AG08395 (cell line): ENCODE measurements around the gene MCL1.
"Not testable (repeated sequence)": the region's sequence is repeated elsewhere in the genome, so short reads cannot be mapped to it uniquely, and the experiment has no call there.

ENCODE experiments used
- DNase-seq: peaks from one replicate; pipeline ENCODE4 v3.0.0; 2012; ENCODE audit warnings: mixed read lengths, low spot score

Gene MCL1

GRCh38 chr1:150579110-150579944 lies at the start of gene MCL1:
MCL1 (minus strand) TSS chr1:150579610; CDS start chr1:150579530, 80 bp downstream.
- DNase-seq: peak; percentile 94

DNA sequence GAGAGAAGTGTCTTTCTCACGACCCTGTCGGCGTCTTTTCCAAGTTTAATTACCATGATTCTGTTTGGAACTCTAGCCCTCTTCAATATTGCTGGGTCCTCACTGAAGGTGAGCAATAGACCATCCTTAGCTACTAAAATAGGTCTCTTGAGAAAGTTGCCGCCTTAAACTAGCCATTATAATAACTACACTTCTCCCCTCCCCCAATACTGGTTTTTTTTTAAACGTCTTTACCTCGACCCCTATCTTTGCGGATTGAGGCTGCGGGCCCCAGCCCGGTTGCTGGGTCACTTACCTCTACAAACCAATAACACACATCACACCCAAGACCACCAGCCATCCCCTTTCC lies 49.3 kb upstream of the MCL1 start:
- no peak for DNase-seq

GRCh38 chr1:150627826-150628410 lies 48.5 kb upstream of the MCL1 start:
- DNase-seq: no peak

DNA sequence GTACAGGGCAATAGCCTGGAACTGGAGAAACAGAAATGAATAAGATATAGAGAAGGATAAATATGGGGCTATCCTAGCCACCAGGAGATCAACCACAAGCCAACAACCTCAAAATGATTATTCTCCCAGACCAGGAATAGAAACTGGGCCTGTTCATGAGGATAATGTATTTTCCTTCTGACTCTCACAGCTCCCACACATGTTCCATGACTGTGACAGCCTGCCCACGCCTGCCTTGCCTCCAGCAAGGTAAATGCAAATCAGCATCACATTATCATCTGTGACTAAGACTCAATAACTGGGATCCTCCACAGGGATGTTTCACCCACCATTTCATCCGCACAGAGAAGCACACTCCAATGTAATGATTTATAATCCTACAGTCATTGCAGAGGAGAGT lies 46.7 kb upstream of the MCL1 start:
- DNase-seq: no peak

DNA sequence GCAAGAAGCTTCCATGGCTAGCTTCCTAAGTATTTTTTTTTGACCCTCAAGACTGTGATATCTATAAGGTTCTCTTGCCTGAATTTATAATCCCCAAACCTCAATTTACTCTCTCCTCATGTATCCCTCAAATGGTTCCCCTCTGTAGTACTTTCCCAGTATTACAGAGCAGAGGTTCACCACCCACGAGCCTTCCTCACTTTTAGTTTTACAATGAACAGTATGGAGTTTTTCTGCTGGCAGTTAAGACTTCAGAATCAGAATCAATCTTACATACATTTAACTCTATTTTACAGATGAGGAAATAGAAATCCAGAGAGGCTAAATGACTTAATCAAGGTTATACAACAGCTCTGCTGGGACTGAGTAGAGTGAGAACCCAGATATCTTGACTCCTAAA lies 45.1 kb upstream of the MCL1 start:
- DNase-seq: not testable (repeated sequence)

DNA sequence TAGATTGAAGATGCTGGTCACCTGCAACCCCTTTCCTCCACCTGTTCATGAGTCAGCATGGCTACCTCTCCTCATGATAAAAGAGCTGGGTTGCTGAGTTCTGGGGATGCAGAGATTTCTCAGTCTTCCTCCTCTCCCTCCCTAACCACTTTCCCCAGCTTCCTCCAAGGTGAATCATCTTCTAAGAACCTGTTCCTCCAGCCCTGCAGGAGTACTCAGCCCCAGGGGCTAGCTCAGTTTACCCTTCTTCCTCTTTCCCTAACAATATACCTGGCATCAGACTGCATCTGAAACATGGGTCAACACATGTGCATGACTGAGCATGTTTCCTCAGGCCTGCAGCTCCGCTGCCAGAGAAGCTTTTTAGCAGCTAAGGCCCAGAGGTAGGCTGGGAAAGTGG lies 44.7 kb upstream of the MCL1 start:
- not testable (repeated sequence) for DNase-seq

- no peak for DNase-seq
These were observed 43.0 kb upstream of the MCL1 start for GRCh38 chr1:150622303-150622975.

GRCh38 chr1:150621497-150622302 lies 42.3 kb upstream of the MCL1 start:
- DNase-seq: peak; percentile 73

DNA sequence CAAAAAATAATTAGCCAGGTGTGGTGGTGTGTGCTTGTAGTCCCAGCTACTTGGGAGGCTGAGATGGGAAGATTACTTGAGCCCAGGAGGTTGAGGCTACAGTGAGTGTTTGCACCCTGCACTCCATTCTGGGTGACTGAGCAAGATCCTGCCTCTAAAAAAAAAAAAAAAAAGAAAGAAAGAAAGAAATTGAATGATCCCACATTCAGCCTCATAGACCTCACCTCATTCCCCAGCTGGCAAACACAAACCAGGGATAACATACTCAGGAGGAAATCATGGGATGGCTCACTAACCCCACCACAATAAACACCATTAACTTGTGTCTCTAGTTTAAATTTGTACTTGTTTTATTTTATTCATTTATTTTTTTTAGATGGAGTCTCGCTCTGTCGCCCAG lies 41.5 kb upstream of the MCL1 start:
- DNase-seq: no peak

DNA sequence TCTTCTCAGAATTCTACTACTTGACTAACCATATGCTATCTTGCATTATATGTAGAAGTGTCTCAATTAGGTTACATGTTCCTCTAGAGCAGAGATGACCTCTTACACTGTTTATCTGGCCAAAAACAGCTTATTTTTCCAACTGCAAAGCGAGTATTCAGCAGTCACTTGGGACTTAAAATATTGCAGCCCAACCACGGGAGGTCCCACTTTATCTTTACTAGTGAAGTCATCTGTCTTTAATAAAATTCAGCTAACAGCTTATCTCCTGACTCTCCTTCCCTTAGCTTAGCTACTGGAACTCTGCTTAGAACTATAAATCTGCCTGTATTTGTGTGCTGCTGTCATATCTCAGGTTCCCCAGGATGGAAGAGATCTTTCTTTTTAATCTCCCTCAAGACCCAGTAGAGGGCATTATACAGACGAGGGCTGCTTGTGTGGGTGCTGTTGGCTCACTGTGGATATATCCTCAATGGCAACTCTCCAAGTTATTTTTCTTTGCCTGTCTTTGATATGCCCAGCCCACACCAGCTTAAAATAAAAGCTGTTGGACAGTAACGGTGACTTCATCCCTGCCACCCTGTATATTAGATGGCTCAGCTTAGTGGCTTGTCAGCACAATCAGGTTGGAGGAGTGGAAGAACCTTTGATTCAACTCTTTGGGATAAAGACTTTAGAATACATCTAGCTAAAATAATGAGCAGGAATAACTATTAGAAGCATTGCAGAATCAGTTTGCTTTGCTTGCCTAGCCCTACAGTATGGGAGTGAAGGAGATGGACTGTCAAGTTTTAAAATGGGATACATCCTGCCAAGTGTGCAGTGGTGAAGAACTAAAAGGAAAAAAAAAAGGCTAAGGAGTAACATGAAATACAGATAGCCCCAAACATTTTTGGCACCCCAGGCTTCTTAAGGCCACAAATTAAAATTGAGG lies 40.4 kb upstream of the MCL1 start:
- peak; percentile 66 for DNase-seq

GRCh38 chr1:150615346-150616201 lies 36.2 kb upstream of the MCL1 start:
- DNase-seq: no peak

DNA sequence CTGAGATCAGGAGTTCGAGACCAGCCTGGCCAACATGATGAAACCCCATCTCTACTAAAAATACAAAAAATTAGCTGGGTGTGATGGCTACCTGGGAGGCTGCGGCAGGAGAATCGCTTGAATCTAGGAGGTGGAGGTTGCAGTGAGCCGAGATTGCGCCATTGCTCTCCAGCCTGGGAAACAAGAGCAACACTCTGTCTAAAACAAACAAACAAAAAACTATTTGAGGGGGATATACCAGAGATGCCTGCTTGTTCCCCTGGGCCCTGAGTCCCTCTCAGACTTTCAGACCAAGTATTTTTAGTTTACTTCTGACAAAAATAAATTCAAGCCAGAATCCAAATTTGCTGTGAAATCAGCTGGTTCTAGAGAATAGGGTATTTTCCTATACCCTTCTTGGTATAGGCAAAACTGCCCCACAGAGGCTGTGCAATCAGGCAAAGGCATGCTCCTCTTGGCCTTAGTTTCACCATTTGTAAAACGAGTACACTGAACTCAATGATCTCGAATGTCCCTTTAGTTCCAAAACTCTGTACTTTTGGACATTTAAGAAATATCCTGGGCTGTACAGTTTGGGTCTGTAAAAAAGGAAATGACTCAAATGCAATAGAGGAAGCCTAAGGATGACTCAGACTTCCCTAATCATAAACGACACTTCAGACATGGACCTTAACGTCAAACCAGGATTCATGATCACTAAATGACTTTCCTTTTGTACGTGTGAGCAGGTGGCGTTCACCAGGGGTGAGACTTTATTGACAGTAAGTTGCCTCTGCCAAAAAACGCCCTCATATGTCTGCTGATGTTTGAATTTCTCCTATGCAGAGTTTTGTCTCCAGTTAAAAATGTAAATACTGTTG lies 33.9 kb upstream of the MCL1 start:
- DNase-seq: peak; percentile 71

- no peak for DNase-seq
These were observed 32.6 kb upstream of the MCL1 start for GRCh38 chr1:150612014-150612345.

DNA sequence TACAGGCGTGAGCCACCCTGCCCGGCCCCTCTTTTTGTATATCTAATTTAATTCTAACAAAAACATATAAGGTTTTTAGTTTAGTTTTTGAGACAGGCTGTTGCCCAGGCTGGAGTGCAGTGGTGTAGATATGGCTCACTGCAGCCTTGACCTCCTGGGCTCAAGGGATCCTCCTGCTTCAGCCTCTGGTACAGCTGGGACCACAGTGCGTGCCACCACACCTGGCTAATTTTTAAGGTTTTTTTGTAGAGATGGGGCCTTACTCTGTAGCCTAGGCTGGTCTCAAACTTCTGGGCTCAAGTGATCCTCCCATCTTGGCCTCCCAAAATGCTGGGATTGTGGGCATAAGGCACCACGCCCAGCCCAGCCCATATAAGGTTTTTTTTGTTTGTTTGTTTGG lies 31.2 kb upstream of the MCL1 start:
- DNase-seq: no peak

GRCh38 chr1:150609732-150610131 lies 30.3 kb upstream of the MCL1 start:
- no peak for DNase-seq

GRCh38 chr1:150606463-150607142 lies 27.2 kb upstream of the MCL1 start:
- DNase-seq: no peak

GRCh38 chr1:150605451-150605731 lies 26.0 kb upstream of the MCL1 start:
- DNase-seq: not testable (repeated sequence)

GRCh38 chr1:150604226-150604588 lies 24.8 kb upstream of the MCL1 start:
- DNase-seq: no peak

- no peak for DNase-seq
These were observed 24.3 kb upstream of the MCL1 start for GRCh38 chr1:150603711-150604110.
